Chondrocyte (in vitro differentiated cells): ENCODE measurements around the gene NMNAT2. TPM values are rescaled to one million over a fixed set of nuclear protein-coding genes. Genes with fewer than 3 reads are reported as not detected.

Source experiments
- DNase-seq: peaks from one replicate; pipeline ENCODE4 v3.0.0; 2021; ENCODE audit warnings: mixed read lengths, low spot score
- H3K27ac Mint-ChIP-seq: one replicate; pipeline ENCODE4 v1.8.0; 2021; ENCODE audit warnings: mild to moderate bottlenecking, moderate library complexity, mixed read lengths; ENCODE audit not compliant: unreplicated experiment
- H3K27me3 Mint-ChIP-seq: 2 replicates; pipeline ENCODE4 v1.8.0; 2021; ENCODE audit warnings: low read depth, mixed read lengths
- H3K36me3 Mint-ChIP-seq: 2 replicates; pipeline ENCODE4 v1.8.0; 2021; ENCODE audit warnings: low read depth, mixed read lengths
- H3K4me1 Mint-ChIP-seq: 2 replicates; pipeline ENCODE4 v1.8.0; 2021; ENCODE audit warnings: low read depth, mild to moderate bottlenecking, mixed read lengths
- H3K4me3 Mint-ChIP-seq: one replicate; pipeline ENCODE4 v1.8.0; 2021; ENCODE audit warnings: mild to moderate bottlenecking, moderate library complexity, mixed read lengths; ENCODE audit not compliant: unreplicated experiment
- H3K9me3 Mint-ChIP-seq: 2 replicates; pipeline ENCODE4 v1.8.0; 2021; ENCODE audit warnings: low read depth, mixed read lengths
- CTCF ChIP-seq: fragments of 200-600 bp; sonication (generic); IDR thresholded peaks from 2 replicates; pipeline ENCODE4 v1.5.0; 2021; ENCODE audit warnings: antibody characterized with exemption, mild to moderate bottlenecking, moderate library complexity
- total RNA-seq: library from RNA; stranded (reverse); gene quantifications from 3 replicates; pipeline ENCODE4 v1.2.1, GENCODE V29; 2021

The NMNAT2 gene
- total RNA-seq, 1 donor from 2014 or later, result 5.5 TPM

- no peaks in the 10 kb centered on the region for H3K36me3 Mint-ChIP-seq
- no peak overlapping the region for H3K27ac Mint-ChIP-seq
- no peak for DNase-seq
- no peak overlapping the region for H3K4me3 Mint-ChIP-seq
- no peaks in the 10 kb centered on the region for H3K27me3 Mint-ChIP-seq
- peaks cover 16% of the 10 kb centered on the region for H3K4me1 Mint-ChIP-seq
- H3K9me3 Mint-ChIP-seq, result no peaks in the 10 kb centered on the region
- TF ChIP-seq CTCF, result no peak
These were observed 122.7 kb downstream of the NMNAT2 start for GRCh38 chr1:183295521-183295920.

DNA sequence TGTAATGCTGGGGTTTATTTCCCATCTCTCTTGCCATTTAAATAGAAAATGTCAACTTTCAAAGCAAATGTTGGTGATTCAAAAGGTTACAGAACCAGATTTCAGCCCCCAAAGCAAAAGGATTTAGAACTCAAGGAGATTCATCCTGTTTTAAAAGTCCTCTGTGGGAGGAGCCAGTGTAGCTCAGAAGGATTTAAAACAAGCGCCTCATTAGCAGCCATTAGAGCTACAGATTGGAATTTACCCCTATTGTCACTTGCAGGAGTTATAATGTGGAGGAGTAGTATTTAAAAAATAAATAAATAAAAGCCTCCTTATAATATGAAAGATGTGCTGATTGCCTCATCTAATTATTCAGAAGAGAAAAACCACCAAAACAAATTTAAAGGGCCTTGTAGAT is 124.3 kb downstream of the NMNAT2 start:
- Mint-ChIP-seq H3K27ac (no peak overlapping the region), H3K36me3 (no peaks in the 10 kb centered on the region), H3K27me3 (no peaks in the 10 kb centered on the region), H3K4me1 (peaks cover 16% of the 10 kb centered on the region), H3K9me3 (no peaks in the 10 kb centered on the region), H3K4me3 (no peak overlapping the region)
- no peak for DNase-seq
- no peak for TF ChIP-seq CTCF

DNA sequence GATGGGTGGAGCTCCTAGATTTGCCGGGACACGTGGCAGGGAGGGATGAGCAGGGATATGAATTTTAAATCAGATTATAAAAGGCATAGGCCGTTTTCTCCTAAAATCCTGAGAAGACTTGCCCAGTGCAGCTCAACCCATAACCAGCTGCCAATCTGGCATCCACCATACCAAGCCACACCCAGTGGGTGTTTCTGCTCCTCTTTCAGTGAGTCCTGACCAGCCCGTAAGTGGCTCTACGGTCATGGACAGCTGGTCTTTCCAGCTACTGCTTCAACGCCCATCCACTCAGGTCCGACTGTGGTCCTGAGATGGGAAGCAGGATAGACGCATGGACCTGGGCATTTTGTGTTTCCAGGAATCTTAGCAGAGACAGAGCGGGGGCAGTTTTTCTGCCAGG is 124.9 kb downstream of the NMNAT2 start:
- Mint-ChIP-seq H3K36me3 (no peaks in the 10 kb centered on the region), H3K4me1 (peaks cover 16% of the 10 kb centered on the region), H3K27ac (no peak overlapping the region), H3K4me3 (no peak overlapping the region), H3K27me3 (no peaks in the 10 kb centered on the region), H3K9me3 (peaks cover 3% of the 10 kb centered on the region)
- no peak for TF ChIP-seq CTCF
- no peak for DNase-seq

- H3K9me3 Mint-ChIP-seq, result peaks cover 3% of the 10 kb centered on the region
- H3K4me3 Mint-ChIP-seq, result no peak overlapping the region
- no peaks in the 10 kb centered on the region for H3K27me3 Mint-ChIP-seq
- no peak for DNase-seq
- H3K4me1 Mint-ChIP-seq, result peaks cover 20% of the 10 kb centered on the region
- H3K36me3 Mint-ChIP-seq, result no peaks in the 10 kb centered on the region
- no peak for TF ChIP-seq CTCF
- H3K27ac Mint-ChIP-seq, result no peak overlapping the region
These were observed 126.2 kb downstream of the NMNAT2 start for GRCh38 chr1:183291802-183292514.

GRCh38 chr1:183291216-183291762 is 126.9 kb downstream of the NMNAT2 start:
- no peak for TF ChIP-seq CTCF
- H3K27ac Mint-ChIP-seq, result no peak overlapping the region
- peaks cover 3% of the 10 kb centered on the region for H3K9me3 Mint-ChIP-seq
- H3K4me1 Mint-ChIP-seq, result peaks cover 26% of the 10 kb centered on the region
- no peaks in the 10 kb centered on the region for H3K36me3 Mint-ChIP-seq
- no peaks in the 10 kb centered on the region for H3K27me3 Mint-ChIP-seq
- no peak for DNase-seq
- H3K4me3 Mint-ChIP-seq, result no peak overlapping the region
